Thyroid gland (tissue), 4 donors: ENCODE data around the gene ZDHHC17.

Source experiments
- CTCF ChIP-seq, 6 experiments: fragments of 200-600 bp in 3 of 6; fragments of 450-650 bp in 3 of 6; sonication (generic) in 3 of 6; IDR thresholded peaks; one replicate each; pipeline ENCODE4 v1.5.1; 2016 to 2019; ENCODE audit warnings: antibody characterized with exemption in 6 of 6, mild to moderate bottlenecking in 2 of 6, inconsistent platforms in 1 of 6, moderate library complexity in 1 of 6
- POLR2A ChIP-seq, 2 donors: fragments of 450-650 bp; IDR thresholded peaks; one replicate each; pipeline ENCODE4 v1.6.1; 2017; ENCODE audit warnings: antibody characterized with exemption in 2 of 2, mild to moderate bottlenecking in 2 of 2, moderate library complexity in 1 of 2

DNA sequence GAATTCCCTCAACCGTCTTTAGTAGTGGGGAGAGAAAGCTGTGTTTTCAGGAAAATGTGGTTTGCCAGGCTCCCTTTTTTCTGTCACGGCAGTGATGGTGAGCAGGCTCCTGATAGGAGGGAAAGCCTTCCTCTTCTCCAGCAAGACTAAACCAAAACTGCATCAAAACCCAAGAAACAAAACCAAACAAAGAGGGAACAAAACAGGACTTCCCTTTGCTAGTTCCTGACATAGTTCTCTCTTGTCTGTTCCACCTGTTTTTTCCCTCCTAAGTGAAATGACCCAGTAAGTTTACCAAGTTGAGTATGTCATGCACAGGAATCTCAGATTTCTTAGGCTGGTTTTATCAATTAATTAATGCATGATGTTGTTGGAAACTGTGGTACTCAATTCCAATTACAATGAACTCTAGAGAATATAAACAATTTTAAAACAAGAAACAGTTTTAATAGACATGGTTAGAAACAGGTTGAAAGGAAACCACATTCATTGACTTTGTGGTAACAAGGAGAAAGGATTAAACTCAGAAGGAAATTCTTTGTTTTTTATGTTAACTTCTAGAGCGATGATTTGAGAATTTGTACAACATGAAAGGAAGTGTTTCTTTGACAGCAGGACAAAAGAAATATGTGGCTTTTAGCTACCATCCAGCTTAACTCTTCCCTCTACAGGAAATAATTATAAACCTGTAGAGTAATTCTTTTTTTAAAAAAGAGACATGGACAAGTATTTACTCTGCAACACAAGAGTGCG lies 137.9 kb downstream of the ZDHHC17 start:
- no peak for TF ChIP-seq POLR2A (IDR thresholded peaks at IDR 0.05)
- no peak for TF ChIP-seq CTCF (IDR thresholded peaks at IDR 0.05)
